ENCODE data around the gene NELL1.

Gene NELL1

DNA sequence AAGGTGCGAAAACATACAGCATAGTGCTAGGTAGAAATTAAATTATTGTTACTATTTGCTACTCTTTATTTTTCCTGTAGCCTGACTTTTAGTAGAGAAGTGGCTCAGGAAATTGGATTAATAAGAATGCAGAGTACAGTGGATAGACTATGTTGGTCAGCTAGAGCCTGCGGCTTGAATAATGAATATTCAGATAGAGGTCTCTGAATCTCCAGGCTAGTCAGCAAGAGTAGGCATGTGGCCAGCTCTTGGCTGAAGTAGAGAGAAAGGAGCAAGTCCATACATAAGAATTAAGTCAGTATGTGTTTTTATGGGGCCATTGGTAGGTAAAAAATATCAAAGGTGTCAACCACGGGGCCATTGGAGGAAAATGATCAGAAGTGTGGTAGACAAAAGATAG lies 413.5 kb downstream of the NELL1 start:
- TF ChIP-seq POLR2A (IDR thresholded peaks at IDR 0.05; ENCODE audit: low read depth, low read length) = no peak
- TF ChIP-seq PAX5 (IDR thresholded peaks at IDR 0.05; ENCODE audit: insufficient read depth, low read length, severe bottlenecking) = no peak
- no peak for TF ChIP-seq POU2F2 (IDR thresholded peaks at IDR 0.05; ENCODE audit: low read depth, low read length)
- no peak for TF ChIP-seq TAF1 (IDR thresholded peaks at IDR 0.05; ENCODE audit: low read depth, low read length)
- TF ChIP-seq POLR2AphosphoS5 (IDR thresholded peaks at IDR 0.05; ENCODE audit: low read depth, low read length) = no peak
- TF ChIP-seq SPI1 (IDR thresholded peaks at IDR 0.05; ENCODE audit: low read depth, low read length) = no peak
- FAIRE-seq (no peak), DNase-seq (ENCODE audit: insufficient read length, low spot score) (no peak)

DNA sequence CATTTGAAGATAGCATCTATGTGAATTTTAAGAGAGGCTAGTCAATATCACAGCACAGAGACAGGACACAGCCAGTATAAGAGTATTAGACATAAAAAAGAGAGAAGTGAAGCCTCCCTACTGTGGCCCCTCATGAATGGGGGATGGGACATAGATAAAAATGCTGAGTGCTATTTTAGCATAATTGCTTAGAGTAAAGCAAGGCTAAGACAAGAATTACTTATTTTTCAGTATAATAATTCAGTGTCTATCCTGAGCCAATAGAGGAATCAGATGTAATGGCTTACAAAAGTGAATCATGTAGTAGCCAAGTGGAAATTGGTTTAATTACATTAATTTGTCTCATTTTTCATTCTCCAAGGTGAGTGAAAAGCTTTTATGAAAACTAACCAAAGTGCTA lies 419.5 kb downstream of the NELL1 start:
- FAIRE-seq (no peak), DNase-seq (ENCODE audit: insufficient read length, low spot score) (no peak)
- TF ChIP-seq SPI1 (IDR thresholded peaks at IDR 0.05; ENCODE audit: low read depth, low read length) (no peak), TAF1 (IDR thresholded peaks at IDR 0.05; ENCODE audit: low read depth, low read length) (no peak), PAX5 (IDR thresholded peaks at IDR 0.05; ENCODE audit: insufficient read depth, low read length, severe bottlenecking) (no peak), POU2F2 (IDR thresholded peaks at IDR 0.05; ENCODE audit: low read depth, low read length) (no peak), POLR2AphosphoS5 (IDR thresholded peaks at IDR 0.05; ENCODE audit: low read depth, low read length) (no peak), POLR2A (IDR thresholded peaks at IDR 0.05; ENCODE audit: low read depth, low read length) (no peak)

GRCh38 chr11:21104641-21105040 lies 435.3 kb downstream of the NELL1 start:
- FAIRE-seq = no peak
- DNase-seq (ENCODE audit: insufficient read length, low spot score) = no peak
- TF ChIP-seq POLR2AphosphoS5 (IDR thresholded peaks at IDR 0.05; ENCODE audit: low read depth, low read length) (no peak), POU2F2 (IDR thresholded peaks at IDR 0.05; ENCODE audit: low read depth, low read length) (no peak), TAF1 (IDR thresholded peaks at IDR 0.05; ENCODE audit: low read depth, low read length) (no peak), POLR2A (IDR thresholded peaks at IDR 0.05; ENCODE audit: low read depth, low read length) (no peak), PAX5 (IDR thresholded peaks at IDR 0.05; ENCODE audit: insufficient read depth, low read length, severe bottlenecking) (no peak), SPI1 (IDR thresholded peaks at IDR 0.05; ENCODE audit: low read depth, low read length) (no peak)

GRCh38 chr11:21105196-21105917 lies 436.0 kb downstream of the NELL1 start:
- DNase-seq (ENCODE audit: insufficient read length, low spot score) = no peak
- no peak for FAIRE-seq
- no peak for TF ChIP-seq PAX5 (IDR thresholded peaks at IDR 0.05; ENCODE audit: insufficient read depth, low read length, severe bottlenecking)
- TF ChIP-seq TAF1 (IDR thresholded peaks at IDR 0.05; ENCODE audit: low read depth, low read length) = no peak
- TF ChIP-seq SPI1 (IDR thresholded peaks at IDR 0.05; ENCODE audit: low read depth, low read length) = no peak
- no peak for TF ChIP-seq POLR2A (IDR thresholded peaks at IDR 0.05; ENCODE audit: low read depth, low read length)

GRCh38 chr11:21109341-21109740 lies 440.0 kb downstream of the NELL1 start:
- DNase-seq (ENCODE audit: insufficient read length, low spot score) = no peak
- FAIRE-seq = no peak
- no peak for TF ChIP-seq POLR2AphosphoS5 (IDR thresholded peaks at IDR 0.05; ENCODE audit: low read depth, low read length)
- TF ChIP-seq POLR2A (IDR thresholded peaks at IDR 0.05; ENCODE audit: low read depth, low read length) = no peak
- TF ChIP-seq POU2F2 (IDR thresholded peaks at IDR 0.05; ENCODE audit: low read depth, low read length) = no peak
- no peak for TF ChIP-seq TAF1 (IDR thresholded peaks at IDR 0.05; ENCODE audit: low read depth, low read length)
- TF ChIP-seq SPI1 (IDR thresholded peaks at IDR 0.05; ENCODE audit: low read depth, low read length) = no peak
- TF ChIP-seq PAX5 (IDR thresholded peaks at IDR 0.05; ENCODE audit: insufficient read depth, low read length, severe bottlenecking) = no peak

GRCh38 chr11:21110415-21110814 lies 441.0 kb downstream of the NELL1 start:
- DNase-seq (ENCODE audit: insufficient read length, low spot score) = no peak
- TF ChIP-seq SPI1 (IDR thresholded peaks at IDR 0.05; ENCODE audit: low read depth, low read length) (no peak), POU2F2 (IDR thresholded peaks at IDR 0.05; ENCODE audit: low read depth, low read length) (no peak), PAX5 (IDR thresholded peaks at IDR 0.05; ENCODE audit: insufficient read depth, low read length, severe bottlenecking) (no peak), POLR2AphosphoS5 (IDR thresholded peaks at IDR 0.05; ENCODE audit: low read depth, low read length) (no peak), POLR2A (IDR thresholded peaks at IDR 0.05; ENCODE audit: low read depth, low read length) (no peak), TAF1 (IDR thresholded peaks at IDR 0.05; ENCODE audit: low read depth, low read length) (no peak)
- no peak for FAIRE-seq

GRCh38 chr11:21113876-21114275 lies 444.5 kb downstream of the NELL1 start:
- TF ChIP-seq PAX5 (IDR thresholded peaks at IDR 0.05; ENCODE audit: insufficient read depth, low read length, severe bottlenecking) = no peak
- TF ChIP-seq POLR2AphosphoS5 (IDR thresholded peaks at IDR 0.05; ENCODE audit: low read depth, low read length) = no peak
- no peak for TF ChIP-seq POLR2A (IDR thresholded peaks at IDR 0.05; ENCODE audit: low read depth, low read length)
- TF ChIP-seq POU2F2 (IDR thresholded peaks at IDR 0.05; ENCODE audit: low read depth, low read length) = no peak
- TF ChIP-seq TAF1 (IDR thresholded peaks at IDR 0.05; ENCODE audit: low read depth, low read length) = no peak
- no peak for TF ChIP-seq SPI1 (IDR thresholded peaks at IDR 0.05; ENCODE audit: low read depth, low read length)
- no peak for FAIRE-seq
- DNase-seq (ENCODE audit: insufficient read length, low spot score) = no peak

GRCh38 chr11:21116009-21116408 lies 446.6 kb downstream of the NELL1 start:
- DNase-seq (ENCODE audit: insufficient read length, low spot score) (no peak), FAIRE-seq (no peak)
- TF ChIP-seq PAX5 (IDR thresholded peaks at IDR 0.05; ENCODE audit: insufficient read depth, low read length, severe bottlenecking) (no peak), POU2F2 (IDR thresholded peaks at IDR 0.05; ENCODE audit: low read depth, low read length) (no peak), TAF1 (IDR thresholded peaks at IDR 0.05; ENCODE audit: low read depth, low read length) (no peak), POLR2AphosphoS5 (IDR thresholded peaks at IDR 0.05; ENCODE audit: low read depth, low read length) (no peak), POLR2A (IDR thresholded peaks at IDR 0.05; ENCODE audit: low read depth, low read length) (no peak), SPI1 (IDR thresholded peaks at IDR 0.05; ENCODE audit: low read depth, low read length) (no peak)

DNA sequence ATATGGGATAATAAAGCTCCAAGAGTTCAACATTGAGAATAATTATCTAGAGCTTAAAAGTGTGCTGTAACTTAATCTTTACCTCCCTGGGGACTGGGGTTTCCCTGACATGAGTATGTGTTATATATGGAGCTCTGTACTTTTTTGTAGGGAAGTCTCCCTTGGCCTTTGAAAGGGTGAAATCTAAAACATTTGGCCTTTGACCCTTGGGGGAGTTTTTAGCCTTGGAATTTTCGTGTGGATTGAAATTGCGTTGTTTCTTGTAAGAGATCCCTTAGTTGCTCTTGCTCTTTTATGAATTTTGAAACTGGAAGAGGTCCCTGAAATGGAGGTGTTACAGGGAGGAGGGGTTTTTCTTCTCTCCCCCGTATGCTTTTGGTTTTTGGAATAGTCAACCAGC lies 450.0 kb downstream of the NELL1 start:
- TF ChIP-seq POLR2AphosphoS5 (IDR thresholded peaks at IDR 0.05; ENCODE audit: low read depth, low read length) = no peak
- no peak for TF ChIP-seq SPI1 (IDR thresholded peaks at IDR 0.05; ENCODE audit: low read depth, low read length)
- TF ChIP-seq PAX5 (IDR thresholded peaks at IDR 0.05; ENCODE audit: insufficient read depth, low read length, severe bottlenecking) = no peak
- no peak for TF ChIP-seq POU2F2 (IDR thresholded peaks at IDR 0.05; ENCODE audit: low read depth, low read length)
- TF ChIP-seq TAF1 (IDR thresholded peaks at IDR 0.05; ENCODE audit: low read depth, low read length) = no peak
- no peak for TF ChIP-seq POLR2A (IDR thresholded peaks at IDR 0.05; ENCODE audit: low read depth, low read length)
- DNase-seq (ENCODE audit: insufficient read length, low spot score) (no peak), FAIRE-seq (no peak)
